Memory B cell (primary cell): ENCODE data around the gene ASIC2.

Experiments used
- ATAC-seq: fragments of 150-1000 bp; cut with Tn5 transposase; 2 replicates; pipeline ENCODE4 v1.10.0; 2021; ENCODE audit warnings: low read depth, mild to moderate bottlenecking, moderate library complexity
- DNase-seq, 2 donors: peaks; one replicate each; pipeline ENCODE4 v3.0.0; 2022; ENCODE audit warnings: low spot score in 2 of 2
- H3K27ac Mint-ChIP-seq: one replicate; pipeline ENCODE4 v1.8.0; 2022; ENCODE audit warnings: mild to moderate bottlenecking, moderate library complexity, mixed read lengths
- H3K27me3 Mint-ChIP-seq: one replicate; pipeline ENCODE4 v1.8.0; 2022; ENCODE audit warnings: mixed read lengths
- H3K36me3 Mint-ChIP-seq: one replicate; pipeline ENCODE4 v1.8.0; 2022; ENCODE audit warnings: mild to moderate bottlenecking, mixed read lengths
- H3K4me1 Mint-ChIP-seq: one replicate; pipeline ENCODE4 v1.8.0; 2022; ENCODE audit warnings: mixed read lengths
- H3K4me3 Mint-ChIP-seq: one replicate; pipeline ENCODE4 v1.8.0; 2022; ENCODE audit warnings: mild to moderate bottlenecking, moderate library complexity, mixed read lengths
- H3K9me3 Mint-ChIP-seq: one replicate; pipeline ENCODE4 v1.8.0; 2022; ENCODE audit warnings: mixed read lengths

Gene ASIC2

GRCh38 chr17:33243732-33244131, 49.4 kb downstream of the ASIC2 start:
- no peaks in the 10 kb centered on the region for H3K36me3 Mint-ChIP-seq
- no peak overlapping the region for H3K27ac Mint-ChIP-seq
- H3K9me3 Mint-ChIP-seq = no peaks in the 10 kb centered on the region
- peaks cover 9% of the 10 kb centered on the region for H3K27me3 Mint-ChIP-seq
- ATAC-seq (no peak), DNase-seq (no peak)
- no peak overlapping the region for H3K4me3 Mint-ChIP-seq
- H3K4me1 Mint-ChIP-seq = no peaks in the 10 kb centered on the region

- no peak for DNase-seq
- Mint-ChIP-seq H3K9me3 (no peaks in the 10 kb centered on the region), H3K27ac (no peak overlapping the region)
Measured at GRCh38 chr17:33242375-33243124, 50.5 kb downstream of the ASIC2 start.

GRCh38 chr17:33241390-33241789, 51.7 kb downstream of the ASIC2 start:
- Mint-ChIP-seq H3K4me1 (no peaks in the 10 kb centered on the region), H3K4me3 (no peak overlapping the region), H3K27ac (no peak overlapping the region), H3K9me3 (no peaks in the 10 kb centered on the region), H3K36me3 (no peaks in the 10 kb centered on the region), H3K27me3 (peaks cover 16% of the 10 kb centered on the region)
- no peak for DNase-seq
- no peak for ATAC-seq

More at GRCh38 chr17:33242375-33243124, 50.5 kb downstream of the ASIC2 start:
- Mint-ChIP-seq H3K27me3 (peaks cover 13% of the 10 kb centered on the region), H3K4me1 (no peaks in the 10 kb centered on the region), H3K36me3 (no peaks in the 10 kb centered on the region), H3K4me3 (no peak overlapping the region)
- no peak for ATAC-seq

- Mint-ChIP-seq H3K9me3 (no peaks in the 10 kb centered on the region), H3K27me3 (peaks cover 18% of the 10 kb centered on the region)
Measured at GRCh38 chr17:33240362-33240761, 52.7 kb downstream of the ASIC2 start.

GRCh38 chr17:33239702-33240101, 53.4 kb downstream of the ASIC2 start:
- H3K27ac Mint-ChIP-seq = no peak overlapping the region
- peaks cover 21% of the 10 kb centered on the region for H3K27me3 Mint-ChIP-seq
- no peaks in the 10 kb centered on the region for H3K4me1 Mint-ChIP-seq

More at GRCh38 chr17:33240362-33240761, 52.7 kb downstream of the ASIC2 start:
- Mint-ChIP-seq H3K27ac (no peak overlapping the region), H3K4me1 (no peaks in the 10 kb centered on the region), H3K36me3 (no peaks in the 10 kb centered on the region), H3K4me3 (no peak overlapping the region)
- ATAC-seq (no peak), DNase-seq (no peak)

GRCh38 chr17:33234930-33235685, 58.0 kb downstream of the ASIC2 start:
- Mint-ChIP-seq H3K4me1 (no peaks in the 10 kb centered on the region), H3K9me3 (no peaks in the 10 kb centered on the region)
- no peak for DNase-seq

More at GRCh38 chr17:33239702-33240101, 53.4 kb downstream of the ASIC2 start:
- DNase-seq (no peak), ATAC-seq (no peak)
- Mint-ChIP-seq H3K36me3 (no peaks in the 10 kb centered on the region), H3K4me3 (no peak overlapping the region), H3K9me3 (no peaks in the 10 kb centered on the region)

GRCh38 chr17:33234233-33234632, 58.9 kb downstream of the ASIC2 start:
- H3K36me3 Mint-ChIP-seq = no peaks in the 10 kb centered on the region
- H3K4me1 Mint-ChIP-seq = no peaks in the 10 kb centered on the region
- DNase-seq = no peak
- H3K4me3 Mint-ChIP-seq = no peak overlapping the region
- H3K27ac Mint-ChIP-seq = no peak overlapping the region
- no peak for ATAC-seq
- H3K9me3 Mint-ChIP-seq = no peaks in the 10 kb centered on the region
- peaks cover 14% of the 10 kb centered on the region for H3K27me3 Mint-ChIP-seq

More at GRCh38 chr17:33234930-33235685, 58.0 kb downstream of the ASIC2 start:
- Mint-ChIP-seq H3K27me3 (peaks cover 18% of the 10 kb centered on the region), H3K27ac (no peak overlapping the region), H3K36me3 (no peaks in the 10 kb centered on the region), H3K4me3 (no peak overlapping the region)
- ATAC-seq = no peak

- no peaks in the 10 kb centered on the region for H3K36me3 Mint-ChIP-seq
- H3K9me3 Mint-ChIP-seq = no peaks in the 10 kb centered on the region
- DNase-seq = no peak
- no peak overlapping the region for H3K27ac Mint-ChIP-seq
- H3K4me3 Mint-ChIP-seq = no peak overlapping the region
- H3K27me3 Mint-ChIP-seq = peaks cover 16% of the 10 kb centered on the region
- no peak for ATAC-seq
- H3K4me1 Mint-ChIP-seq = no peaks in the 10 kb centered on the region
Measured at GRCh38 chr17:33233811-33234177, 59.3 kb downstream of the ASIC2 start.

GRCh38 chr17:33229499-33229898, 63.6 kb downstream of the ASIC2 start:
- DNase-seq = no peak
- H3K4me3 Mint-ChIP-seq = no peak overlapping the region
- H3K27ac Mint-ChIP-seq = no peak overlapping the region
- H3K27me3 Mint-ChIP-seq = peaks cover 4% of the 10 kb centered on the region
- no peaks in the 10 kb centered on the region for H3K9me3 Mint-ChIP-seq
- H3K36me3 Mint-ChIP-seq = no peaks in the 10 kb centered on the region
- no peak for ATAC-seq
- no peaks in the 10 kb centered on the region for H3K4me1 Mint-ChIP-seq

GRCh38 chr17:33229028-33229427, 64.1 kb downstream of the ASIC2 start:
- Mint-ChIP-seq H3K9me3 (no peaks in the 10 kb centered on the region), H3K36me3 (no peaks in the 10 kb centered on the region), H3K27me3 (peaks cover 6% of the 10 kb centered on the region), H3K27ac (no peak overlapping the region), H3K4me1 (no peaks in the 10 kb centered on the region), H3K4me3 (no peak overlapping the region)
- ATAC-seq (no peak), DNase-seq (no peak)

GRCh38 chr17:33228548-33228947, 64.5 kb downstream of the ASIC2 start:
- no peak overlapping the region for H3K4me3 Mint-ChIP-seq
- no peak for ATAC-seq
- DNase-seq = no peak
- no peaks in the 10 kb centered on the region for H3K4me1 Mint-ChIP-seq
- H3K27me3 Mint-ChIP-seq = peaks cover 6% of the 10 kb centered on the region
- H3K27ac Mint-ChIP-seq = no peak overlapping the region
- no peaks in the 10 kb centered on the region for H3K9me3 Mint-ChIP-seq
- no peaks in the 10 kb centered on the region for H3K36me3 Mint-ChIP-seq

- Mint-ChIP-seq H3K4me1 (no peaks in the 10 kb centered on the region), H3K36me3 (no peaks in the 10 kb centered on the region), H3K4me3 (no peak overlapping the region)
Measured at GRCh38 chr17:33227911-33228310, 65.2 kb downstream of the ASIC2 start.

GRCh38 chr17:33225994-33226393, 67.1 kb downstream of the ASIC2 start:
- Mint-ChIP-seq H3K27me3 (peaks cover 4% of the 10 kb centered on the region), H3K36me3 (no peaks in the 10 kb centered on the region), H3K4me3 (no peak overlapping the region), H3K27ac (no peak overlapping the region), H3K9me3 (no peaks in the 10 kb centered on the region), H3K4me1 (no peaks in the 10 kb centered on the region)
- DNase-seq (no peak), ATAC-seq (no peak)

More at GRCh38 chr17:33227911-33228310, 65.2 kb downstream of the ASIC2 start:
- no peak for DNase-seq
- no peak overlapping the region for H3K27ac Mint-ChIP-seq
- ATAC-seq = no peak
- H3K27me3 Mint-ChIP-seq = peaks cover 4% of the 10 kb centered on the region
- H3K9me3 Mint-ChIP-seq = no peaks in the 10 kb centered on the region

GRCh38 chr17:33225509-33225908, 67.6 kb downstream of the ASIC2 start:
- DNase-seq (no peak), ATAC-seq (no peak)
- Mint-ChIP-seq H3K9me3 (no peaks in the 10 kb centered on the region), H3K4me1 (no peaks in the 10 kb centered on the region), H3K27ac (no peak overlapping the region), H3K4me3 (no peak overlapping the region), H3K36me3 (no peaks in the 10 kb centered on the region), H3K27me3 (peaks cover 4% of the 10 kb centered on the region)
